ENCODE results near the gene ASB9.
"Not testable (repeated sequence)": the region's sequence is repeated elsewhere in the genome, so short reads cannot be mapped to it uniquely, and the experiment has no call there.

Gene ASB9

DNA sequence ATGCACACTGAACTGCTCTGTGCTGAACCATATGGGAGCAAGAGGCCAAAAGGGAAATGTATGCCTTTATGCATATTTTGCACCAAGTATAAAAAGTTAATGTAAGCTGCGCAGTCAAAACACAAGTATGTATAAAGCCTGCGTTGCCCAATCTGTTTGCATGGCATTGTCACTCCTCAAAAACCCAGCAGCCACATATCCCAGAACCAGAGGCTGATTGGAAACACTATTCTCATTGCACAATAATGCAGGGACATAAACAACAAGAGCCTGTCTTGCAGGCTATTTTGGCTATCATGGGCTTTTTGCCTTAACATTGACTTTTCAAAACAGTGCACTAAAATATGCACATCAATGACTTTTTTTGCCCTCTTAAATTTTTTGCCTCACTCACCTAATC, 5.1 kb upstream of the ASB9 start:
- POLR2A ChIA-PET, result no interaction called here

DNA sequence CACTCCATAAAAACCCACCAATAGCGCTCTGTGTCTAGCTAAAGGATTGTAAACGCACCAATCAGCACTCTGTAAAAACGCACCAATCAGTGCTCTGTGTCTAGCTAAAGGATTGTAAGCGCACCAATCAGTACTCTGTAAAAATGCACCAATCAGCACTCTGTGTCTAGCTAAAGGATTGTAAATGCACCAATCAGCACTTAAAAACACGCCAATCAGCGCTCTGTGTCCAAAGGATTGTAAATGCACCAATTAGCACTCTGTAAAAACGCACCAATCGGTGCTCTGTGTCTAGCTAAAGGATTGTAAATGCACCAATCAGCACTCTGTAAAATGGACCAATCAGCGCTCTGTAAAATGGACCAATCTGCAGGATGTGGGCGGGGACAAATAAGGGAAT, 3.4 kb upstream of the ASB9 start:
- H3K27ac ChIP-seq (ENCODE audit: extremely low read depth, low read depth, low read length); H3K4me1 ChIP-seq (ENCODE audit: control insufficient read depth, insufficient read depth, low read length); H3K36me3 ChIP-seq (ENCODE audit: control insufficient read depth in 2 of 2, insufficient read depth in 1 of 2, low read length in 2 of 2); CTCF ChIA-PET; POLR2A ChIA-PET; H3K4me3 ChIP-seq (ENCODE audit: low read depth, low read length); H3K9me3 ChIP-seq (ENCODE audit: control insufficient read depth, insufficient read depth, low read depth, low read length): not testable (repeated sequence)

More for the DNA sequence above, 5.1 kb upstream of the ASB9 start:
- H3K36me3 ChIP-seq (ENCODE audit: control insufficient read depth in 2 of 2, insufficient read depth in 1 of 2, low read length in 2 of 2), result no peaks in the 10 kb centered on the region
- H3K4me1 ChIP-seq (ENCODE audit: control insufficient read depth, insufficient read depth, low read length), result no peaks in the 10 kb centered on the region
- H3K9me3 ChIP-seq (ENCODE audit: control insufficient read depth, insufficient read depth, low read depth, low read length), result no peaks in the 10 kb centered on the region
- CTCF ChIA-PET, result interaction anchor here (0.6 kb wide), 2 partner anchors 523 to 1554 kb away, joined by 3 to 7 read pairs; no protein-coding TSS in a partner anchor
- H3K27ac ChIP-seq (ENCODE audit: extremely low read depth, low read depth, low read length), result no peak overlapping the region
- no peak overlapping the region for H3K4me3 ChIP-seq (ENCODE audit: low read depth, low read length)
- TF ChIP-seq SP3 (tag by site-specific recombination; IDR thresholded peaks at IDR 0.05), result no peak
- no peak for TF ChIP-seq SCRT1 (tag by site-specific recombination; IDR thresholded peaks at IDR 0.05; ENCODE audit: borderline replicate concordance)
- no peak for TF ChIP-seq ZNF600 (tag by site-specific recombination; IDR thresholded peaks at IDR 0.05)
- TF ChIP-seq ZNF529 (tag by site-specific recombination; IDR thresholded peaks at IDR 0.05; ENCODE audit: insufficient replicate concordance), result no peak
- no peak for TF ChIP-seq ZNF768 (tag by site-specific recombination; IDR thresholded peaks at IDR 0.05)
- TF ChIP-seq ZNF549 (tag by site-specific recombination; IDR thresholded peaks at IDR 0.05), result no peak
- TF ChIP-seq ZNF19 (tag by site-specific recombination; IDR thresholded peaks at IDR 0.05; ENCODE audit: low read depth), result no peak
- TF ChIP-seq ZNF571 (tag by site-specific recombination; IDR thresholded peaks at IDR 0.05), result no peak

DNA sequence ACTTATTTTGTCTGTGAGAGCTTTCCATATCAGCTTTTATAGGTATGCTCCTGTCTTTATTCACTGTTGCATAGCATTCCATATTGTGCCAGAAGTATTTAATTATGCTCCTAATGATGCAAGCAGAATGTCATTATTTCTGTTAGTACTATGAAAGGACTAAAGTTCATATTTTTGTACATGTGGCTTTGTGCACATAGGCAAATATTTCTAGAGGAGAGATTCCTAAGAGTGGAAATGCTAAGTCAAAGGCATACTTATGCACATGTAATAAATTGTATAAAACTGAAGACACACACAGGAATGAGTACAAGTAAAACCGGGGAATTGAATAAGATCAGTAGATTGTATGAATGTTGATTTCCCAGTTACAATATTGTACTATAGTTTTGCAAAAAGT, 1.9 kb upstream of the ASB9 start:
- ChIA-PET CTCF (interaction anchor here (0.6 kb wide), 1 partner anchor 279 kb away, joined by 3 read pairs; no protein-coding TSS in a partner anchor), POLR2A (no interaction called here)
- Histone ChIP-seq H3K4me1 (ENCODE audit: control insufficient read depth, insufficient read depth, low read length) (no peaks in the 10 kb centered on the region), H3K4me3 (ENCODE audit: low read depth, low read length) (no peak overlapping the region), H3K36me3 (ENCODE audit: control insufficient read depth in 2 of 2, insufficient read depth in 1 of 2, low read length in 2 of 2) (no peaks in the 10 kb centered on the region), H3K9me3 (ENCODE audit: control insufficient read depth, insufficient read depth, low read depth, low read length) (no peaks in the 10 kb centered on the region), H3K27ac (ENCODE audit: extremely low read depth, low read depth, low read length) (no peak overlapping the region)
- TF ChIP-seq ZNF561 (tag by site-specific recombination; IDR thresholded peaks at IDR 0.05; ENCODE audit: borderline replicate concordance), result no peak
- TF ChIP-seq ZNF529 (tag by site-specific recombination; IDR thresholded peaks at IDR 0.05; ENCODE audit: insufficient replicate concordance), result no peak
- no peak for TF ChIP-seq ZBTB17 (tag by site-specific recombination; IDR thresholded peaks at IDR 0.05)

DNA sequence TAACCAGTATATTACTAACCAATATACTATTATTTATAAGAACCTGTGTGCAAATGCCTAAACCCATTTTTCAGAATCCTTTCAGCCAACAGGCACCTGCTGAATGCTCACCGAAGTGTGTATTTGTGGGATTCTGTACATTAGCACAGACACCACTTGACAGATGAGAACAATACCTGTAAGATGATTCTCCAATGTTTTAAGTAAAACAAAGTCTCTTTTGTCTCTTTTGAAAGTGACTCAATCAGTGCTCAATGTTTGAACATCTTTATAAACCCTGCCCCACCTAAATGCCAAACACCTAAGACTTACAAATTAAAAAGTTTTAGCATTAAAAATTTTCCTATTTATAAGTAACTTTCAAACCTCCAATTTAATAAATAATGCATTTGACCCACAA, 763 bp downstream of the ASB9 start:
- TF ChIP-seq SP2 (tag by site-specific recombination; IDR thresholded peaks at IDR 0.05) (no peak), ZNF391 (tag by site-specific recombination; IDR thresholded peaks at IDR 0.05; ENCODE audit: borderline replicate concordance, low read depth) (no peak), SETDB1 (IDR thresholded peaks at IDR 0.05; ENCODE audit: insufficient read length, low read length) (no peak), ZNF394 (tag by site-specific recombination; IDR thresholded peaks at IDR 0.05; ENCODE audit: borderline replicate concordance) (no peak), KLF7 (tag by site-specific recombination; IDR thresholded peaks at IDR 0.05; ENCODE audit: borderline replicate concordance) (no peak), ZNF146 (tag by site-specific recombination; IDR thresholded peaks at IDR 0.05) (no peak), ZNF654 (tag by site-specific recombination; IDR thresholded peaks at IDR 0.05; ENCODE audit: low read depth) (no peak), ZNF548 (tag by site-specific recombination; IDR thresholded peaks at IDR 0.05) (no peak), ZNF114 (tag by site-specific recombination; IDR thresholded peaks at IDR 0.05) (no peak), ZNF777 (tag by site-specific recombination; IDR thresholded peaks at IDR 0.05; ENCODE audit: borderline replicate concordance) (no peak)
- TF ChIP-seq, protein P1, sequence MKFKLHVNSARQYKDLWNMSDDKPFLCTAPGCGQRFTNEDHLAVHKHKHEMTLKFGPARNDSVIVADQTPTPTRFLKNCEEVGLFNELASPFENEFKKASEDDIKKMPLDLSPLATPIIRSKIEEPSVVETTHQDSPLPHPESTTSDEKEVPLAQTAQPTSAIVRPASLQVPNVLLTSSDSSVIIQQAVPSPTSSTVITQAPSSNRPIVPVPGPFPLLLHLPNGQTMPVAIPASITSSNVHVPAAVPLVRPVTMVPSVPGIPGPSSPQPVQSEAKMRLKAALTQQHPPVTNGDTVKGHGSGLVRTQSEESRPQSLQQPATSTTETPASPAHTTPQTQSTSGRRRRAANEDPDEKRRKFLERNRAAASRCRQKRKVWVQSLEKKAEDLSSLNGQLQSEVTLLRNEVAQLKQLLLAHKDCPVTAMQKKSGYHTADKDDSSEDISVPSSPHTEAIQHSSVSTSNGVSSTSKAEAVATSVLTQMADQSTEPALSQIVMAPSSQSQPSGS (tag by site-specific recombination; IDR thresholded peaks at IDR 0.05; ENCODE audit: low read depth), result no peak
- ChIA-PET CTCF (interaction anchor here (0.5 kb wide), 1 partner anchor 321 kb away, joined by 3 read pairs; no protein-coding TSS in a partner anchor), POLR2A (no interaction called here)
- no peak overlapping the region for H3K4me3 ChIP-seq (ENCODE audit: low read depth, low read length)
- H3K36me3 ChIP-seq (ENCODE audit: control insufficient read depth in 2 of 2, insufficient read depth in 1 of 2, low read length in 2 of 2), result no peaks in the 10 kb centered on the region
- no peaks in the 10 kb centered on the region for H3K9me3 ChIP-seq (ENCODE audit: control insufficient read depth, insufficient read depth, low read depth, low read length)
- no peak overlapping the region for H3K27ac ChIP-seq (ENCODE audit: extremely low read depth, low read depth, low read length)
- no peaks in the 10 kb centered on the region for H3K4me1 ChIP-seq (ENCODE audit: control insufficient read depth, insufficient read depth, low read length)
